GM12892 (cell line): Measurements from ENCODE around the gene SZT2.
"Not testable (repeated sequence)": the region's sequence is repeated elsewhere in the genome, so short reads cannot be mapped to it uniquely, and the experiment has no call there.

ENCODE experiments used
- POLR2A ChIP-seq: IDR thresholded peaks from 2 replicates; pipeline ENCODE4 v1.6.1; 2011; ENCODE audit warnings: low read depth, low read length, control low read depth
- POLR2AphosphoS5 ChIP-seq: IDR thresholded peaks from 2 replicates; pipeline ENCODE4 v1.6.1; 2011; ENCODE audit warnings: low read depth, low read length, control low read depth
- TAF1 ChIP-seq: IDR thresholded peaks from 2 replicates; pipeline ENCODE4 v1.6.1; 2011; ENCODE audit warnings: low read depth, mild to moderate bottlenecking, control low read depth, low read length, borderline replicate concordance

DNA sequence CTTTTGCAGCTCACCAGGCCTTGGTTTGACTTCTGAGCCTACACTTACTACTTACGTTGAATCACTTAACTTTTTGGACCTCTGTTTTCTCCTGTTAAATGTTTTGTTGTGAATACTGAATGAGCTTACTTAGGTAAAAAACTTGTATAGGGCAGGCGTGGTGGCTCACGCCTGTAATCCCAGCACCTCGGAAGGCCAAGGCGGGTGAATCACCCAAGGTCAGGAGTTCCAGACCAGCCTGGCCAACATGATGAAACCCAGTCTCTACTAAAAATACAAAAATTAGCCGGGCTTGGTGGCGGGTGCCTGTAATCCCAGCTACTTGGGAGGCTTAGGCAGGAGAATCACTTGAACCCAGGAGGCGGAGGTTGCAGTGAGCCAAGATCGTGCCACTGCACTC is 10.7 kb downstream of the SZT2 start:
- not testable (repeated sequence) for TF ChIP-seq POLR2A, POLR2AphosphoS5, TAF1
